H1 (cell line): ENCODE data around the gene PPP1R3G. TPM values are rescaled to one million over a fixed set of nuclear protein-coding genes. Genes with fewer than 3 reads are reported as not detected.

Experiments
- BRCA1 ChIP-seq: IDR thresholded peaks from 2 replicates; pipeline ENCODE4 v1.6.1; 2012; ENCODE audit warnings: low read depth, low read length, improper control_type of control experiment
- CHD2 ChIP-seq: IDR thresholded peaks from 2 replicates; pipeline ENCODE4 v1.6.1; 2012; ENCODE audit warnings: low read length, improper control_type of control experiment
- NRF1 ChIP-seq: IDR thresholded peaks from 2 replicates; pipeline ENCODE4 v1.6.1; 2011; ENCODE audit warnings: mild to moderate bottlenecking, low read depth, low read length, improper control_type of control experiment
- SIN3A ChIP-seq, 2 experiments: IDR thresholded peaks in 1 of 2; conservative IDR thresholded peaks in 1 of 2; 2 replicates each; pipeline ENCODE4 v1.6.1; 2011 to 2012; ENCODE audit warnings: low read length in 2 of 2, improper control_type of control experiment in 1 of 2, low read depth in 1 of 2, mild to moderate bottlenecking in 1 of 2
- TAF7 ChIP-seq: optimal IDR thresholded peaks from 2 replicates; pipeline ENCODE3; 2011; ENCODE audit warnings: low read depth, mild to moderate bottlenecking, inconsistent platforms, low read length, moderate library complexity, borderline replicate concordance
- polyA plus RNA-seq, 7 experiments: library from polyadenylated mRNA; depleted of rRNA in 3 of 7; stranded (reverse) in 5 of 7; unstranded in 2 of 7; fragments of >200 nt in 5 of 7; fragments of 200-250 nt in 2 of 7; gene quantifications; 1 replicate in 5 of 7; 2 replicates in 1 of 7; 4 replicates in 1 of 7; pipeline versions ENCODE4 v1.2.1 to v1.2.3, GENCODE V29; 2011 to 2013; ENCODE audit warnings: missing spikeins in 2 of 7, mixed read lengths in 2 of 7
- total RNA-seq: library from RNA; stranded (reverse); fragmentation: NEBNext Ultra II Directional; extraction: Animal tissue kit (Norgen Biotek cat#: 25700); gene quantifications from 2 replicates; pipeline ENCODE4 v1.2.1, GENCODE V29; 2021
- TF ChIP-seq, protein P1 (sequence below): fragments of 300-600 bp; sonication (generic); IDR thresholded peaks from 2 replicates; pipeline ENCODE4 v1.7.1; 2012; ENCODE audit warnings: low read length, moderate library complexity, mild to moderate bottlenecking, inconsistent platforms; ENCODE audit not compliant: insufficient replicate concordance

The PPP1R3G gene
- total and polyA plus RNA-seq, 2 of the 8 experiments (the other 6 are each of a cell fraction or from before 2014, with no cell fraction given): 0.03 to 0.09 TPM

GRCh38 chr6:5133943-5134342, 48.8 kb downstream of the PPP1R3G start (continued):
- TF ChIP-seq, protein P1, sequence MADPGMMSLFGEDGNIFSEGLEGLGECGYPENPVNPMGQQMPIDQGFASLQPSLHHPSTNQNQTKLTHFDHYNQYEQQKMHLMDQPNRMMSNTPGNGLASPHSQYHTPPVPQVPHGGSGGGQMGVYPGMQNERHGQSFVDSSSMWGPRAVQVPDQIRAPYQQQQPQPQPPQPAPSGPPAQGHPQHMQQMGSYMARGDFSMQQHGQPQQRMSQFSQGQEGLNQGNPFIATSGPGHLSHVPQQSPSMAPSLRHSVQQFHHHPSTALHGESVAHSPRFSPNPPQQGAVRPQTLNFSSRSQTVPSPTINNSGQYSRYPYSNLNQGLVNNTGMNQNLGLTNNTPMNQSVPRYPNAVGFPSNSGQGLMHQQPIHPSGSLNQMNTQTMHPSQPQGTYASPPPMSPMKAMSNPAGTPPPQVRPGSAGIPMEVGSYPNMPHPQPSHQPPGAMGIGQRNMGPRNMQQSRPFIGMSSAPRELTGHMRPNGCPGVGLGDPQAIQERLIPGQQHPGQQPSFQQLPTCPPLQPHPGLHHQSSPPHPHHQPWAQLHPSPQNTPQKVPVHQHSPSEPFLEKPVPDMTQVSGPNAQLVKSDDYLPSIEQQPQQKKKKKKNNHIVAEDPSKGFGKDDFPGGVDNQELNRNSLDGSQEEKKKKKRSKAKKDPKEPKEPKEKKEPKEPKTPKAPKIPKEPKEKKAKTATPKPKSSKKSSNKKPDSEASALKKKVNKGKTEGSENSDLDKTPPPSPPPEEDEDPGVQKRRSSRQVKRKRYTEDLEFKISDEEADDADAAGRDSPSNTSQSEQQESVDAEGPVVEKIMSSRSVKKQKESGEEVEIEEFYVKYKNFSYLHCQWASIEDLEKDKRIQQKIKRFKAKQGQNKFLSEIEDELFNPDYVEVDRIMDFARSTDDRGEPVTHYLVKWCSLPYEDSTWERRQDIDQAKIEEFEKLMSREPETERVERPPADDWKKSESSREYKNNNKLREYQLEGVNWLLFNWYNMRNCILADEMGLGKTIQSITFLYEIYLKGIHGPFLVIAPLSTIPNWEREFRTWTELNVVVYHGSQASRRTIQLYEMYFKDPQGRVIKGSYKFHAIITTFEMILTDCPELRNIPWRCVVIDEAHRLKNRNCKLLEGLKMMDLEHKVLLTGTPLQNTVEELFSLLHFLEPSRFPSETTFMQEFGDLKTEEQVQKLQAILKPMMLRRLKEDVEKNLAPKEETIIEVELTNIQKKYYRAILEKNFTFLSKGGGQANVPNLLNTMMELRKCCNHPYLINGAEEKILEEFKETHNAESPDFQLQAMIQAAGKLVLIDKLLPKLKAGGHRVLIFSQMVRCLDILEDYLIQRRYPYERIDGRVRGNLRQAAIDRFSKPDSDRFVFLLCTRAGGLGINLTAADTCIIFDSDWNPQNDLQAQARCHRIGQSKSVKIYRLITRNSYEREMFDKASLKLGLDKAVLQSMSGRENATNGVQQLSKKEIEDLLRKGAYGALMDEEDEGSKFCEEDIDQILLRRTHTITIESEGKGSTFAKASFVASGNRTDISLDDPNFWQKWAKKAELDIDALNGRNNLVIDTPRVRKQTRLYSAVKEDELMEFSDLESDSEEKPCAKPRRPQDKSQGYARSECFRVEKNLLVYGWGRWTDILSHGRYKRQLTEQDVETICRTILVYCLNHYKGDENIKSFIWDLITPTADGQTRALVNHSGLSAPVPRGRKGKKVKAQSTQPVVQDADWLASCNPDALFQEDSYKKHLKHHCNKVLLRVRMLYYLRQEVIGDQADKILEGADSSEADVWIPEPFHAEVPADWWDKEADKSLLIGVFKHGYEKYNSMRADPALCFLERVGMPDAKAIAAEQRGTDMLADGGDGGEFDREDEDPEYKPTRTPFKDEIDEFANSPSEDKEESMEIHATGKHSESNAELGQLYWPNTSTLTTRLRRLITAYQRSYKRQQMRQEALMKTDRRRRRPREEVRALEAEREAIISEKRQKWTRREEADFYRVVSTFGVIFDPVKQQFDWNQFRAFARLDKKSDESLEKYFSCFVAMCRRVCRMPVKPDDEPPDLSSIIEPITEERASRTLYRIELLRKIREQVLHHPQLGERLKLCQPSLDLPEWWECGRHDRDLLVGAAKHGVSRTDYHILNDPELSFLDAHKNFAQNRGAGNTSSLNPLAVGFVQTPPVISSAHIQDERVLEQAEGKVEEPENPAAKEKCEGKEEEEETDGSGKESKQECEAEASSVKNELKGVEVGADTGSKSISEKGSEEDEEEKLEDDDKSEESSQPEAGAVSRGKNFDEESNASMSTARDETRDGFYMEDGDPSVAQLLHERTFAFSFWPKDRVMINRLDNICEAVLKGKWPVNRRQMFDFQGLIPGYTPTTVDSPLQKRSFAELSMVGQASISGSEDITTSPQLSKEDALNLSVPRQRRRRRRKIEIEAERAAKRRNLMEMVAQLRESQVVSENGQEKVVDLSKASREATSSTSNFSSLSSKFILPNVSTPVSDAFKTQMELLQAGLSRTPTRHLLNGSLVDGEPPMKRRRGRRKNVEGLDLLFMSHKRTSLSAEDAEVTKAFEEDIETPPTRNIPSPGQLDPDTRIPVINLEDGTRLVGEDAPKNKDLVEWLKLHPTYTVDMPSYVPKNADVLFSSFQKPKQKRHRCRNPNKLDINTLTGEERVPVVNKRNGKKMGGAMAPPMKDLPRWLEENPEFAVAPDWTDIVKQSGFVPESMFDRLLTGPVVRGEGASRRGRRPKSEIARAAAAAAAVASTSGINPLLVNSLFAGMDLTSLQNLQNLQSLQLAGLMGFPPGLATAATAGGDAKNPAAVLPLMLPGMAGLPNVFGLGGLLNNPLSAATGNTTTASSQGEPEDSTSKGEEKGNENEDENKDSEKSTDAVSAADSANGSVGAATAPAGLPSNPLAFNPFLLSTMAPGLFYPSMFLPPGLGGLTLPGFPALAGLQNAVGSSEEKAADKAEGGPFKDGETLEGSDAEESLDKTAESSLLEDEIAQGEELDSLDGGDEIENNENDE: no peak
- TF ChIP-seq TAF7: no peak
- no peak for TF ChIP-seq BRCA1
- no peak for TF ChIP-seq NRF1
- TF ChIP-seq SIN3A (conservative IDR thresholded peaks at IDR 0.05 in 1 of 2, IDR thresholded peaks at IDR 0.05 in 1 of 2; ENCODE audit: low read depth in 1 of 2, low read length in 2 of 2): no peak
- TF ChIP-seq CHD2: no peak
